RPMI8226 (cell line): ENCODE measurements around the gene CPPED1.
"Not testable (repeated sequence)": the region's sequence is repeated elsewhere in the genome, so short reads cannot be mapped to it uniquely, and the experiment has no call there.

Experiments
- DNase-seq: peaks from one replicate; pipeline ENCODE4 v3.0.0-alpha.2; 2015

The CPPED1 gene

DNA sequence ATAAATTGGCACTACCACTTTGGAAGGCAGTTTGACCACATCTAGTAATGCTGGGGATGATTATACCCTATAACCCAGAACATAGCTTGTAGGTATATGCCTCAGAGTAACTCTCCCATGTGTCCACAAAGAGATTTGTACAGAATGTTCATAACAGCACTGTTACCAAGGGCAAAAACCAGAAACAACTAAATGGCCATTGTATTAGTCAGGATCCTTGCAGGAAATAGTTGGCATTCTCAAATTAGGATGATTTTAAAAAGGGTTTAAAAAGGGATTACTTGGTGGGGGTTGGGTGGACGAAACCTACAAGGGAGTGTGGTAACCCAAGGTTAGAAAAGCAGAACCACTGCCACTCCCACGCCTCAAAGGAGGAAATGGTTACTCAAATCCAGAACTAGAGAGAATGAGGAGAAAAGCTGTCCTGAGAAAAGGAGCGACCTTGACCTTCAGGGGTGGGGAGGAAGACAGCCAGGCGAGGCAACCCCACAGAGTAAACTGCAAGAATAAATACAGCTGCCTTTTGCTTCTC is 2.1 kb downstream of the CPPED1 start:
- DNase-seq: no peak

- DNase-seq: no peak
Measured at GRCh38 chr16:12800817-12801216, 2.9 kb downstream of the CPPED1 start.

DNA sequence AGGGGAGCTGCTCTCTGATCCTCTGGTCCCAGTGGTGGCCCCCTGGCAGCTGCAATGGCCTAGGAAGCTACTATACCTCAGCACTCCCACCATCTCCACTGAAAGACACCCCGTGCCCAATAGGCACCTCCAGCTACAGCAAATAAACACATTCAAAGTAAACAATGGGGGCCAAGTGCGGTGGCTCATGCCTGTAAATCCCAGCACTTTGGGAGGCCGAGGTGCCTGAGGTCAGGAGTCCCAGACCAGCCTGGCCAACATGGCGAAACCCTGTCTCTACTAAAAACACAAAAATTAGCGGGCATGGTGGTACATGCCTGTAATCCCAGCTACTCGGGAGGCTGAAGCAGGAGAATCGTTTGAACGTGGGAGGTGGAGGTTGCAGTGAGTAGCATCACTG is 3.7 kb downstream of the CPPED1 start:
- not testable (repeated sequence) for DNase-seq

DNA sequence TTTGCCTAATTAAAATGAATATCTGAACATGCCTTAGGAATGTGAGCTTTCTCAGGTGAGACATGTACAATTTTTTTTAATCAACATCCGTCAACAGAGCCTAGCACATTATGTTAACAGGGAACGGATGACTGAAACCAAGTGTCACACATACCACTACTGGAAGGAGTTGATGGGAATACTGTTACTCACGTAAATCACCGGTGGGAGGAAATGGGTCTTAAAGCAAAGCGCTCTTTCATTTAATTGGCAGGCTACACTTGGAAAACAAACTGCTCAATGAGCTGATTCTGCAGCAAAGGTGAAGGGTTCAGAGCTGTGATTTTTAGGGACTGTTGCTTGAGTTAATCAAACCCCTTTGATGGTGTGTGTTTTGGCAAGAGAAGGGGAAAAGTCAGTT is 4.8 kb downstream of the CPPED1 start:
- DNase-seq: no peak

DNA sequence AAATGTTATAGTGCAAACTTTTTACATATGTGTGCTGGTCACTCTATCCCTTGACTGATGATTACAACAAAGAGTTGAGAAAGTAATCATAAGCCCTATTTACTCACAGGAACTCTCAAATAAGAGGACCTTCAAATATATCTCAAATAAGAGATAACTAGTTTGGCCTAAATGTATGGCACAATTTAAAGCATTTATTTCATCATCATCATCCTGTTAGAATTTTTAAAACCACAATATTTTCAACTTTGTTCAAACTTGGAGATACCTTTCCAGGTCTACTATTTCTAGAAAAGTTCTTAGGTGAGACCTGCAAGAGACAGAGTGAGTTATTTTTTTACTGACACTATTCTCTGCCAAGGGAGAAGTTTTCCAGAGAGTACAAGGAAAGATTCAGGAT is 5.5 kb downstream of the CPPED1 start:
- no peak for DNase-seq

DNA sequence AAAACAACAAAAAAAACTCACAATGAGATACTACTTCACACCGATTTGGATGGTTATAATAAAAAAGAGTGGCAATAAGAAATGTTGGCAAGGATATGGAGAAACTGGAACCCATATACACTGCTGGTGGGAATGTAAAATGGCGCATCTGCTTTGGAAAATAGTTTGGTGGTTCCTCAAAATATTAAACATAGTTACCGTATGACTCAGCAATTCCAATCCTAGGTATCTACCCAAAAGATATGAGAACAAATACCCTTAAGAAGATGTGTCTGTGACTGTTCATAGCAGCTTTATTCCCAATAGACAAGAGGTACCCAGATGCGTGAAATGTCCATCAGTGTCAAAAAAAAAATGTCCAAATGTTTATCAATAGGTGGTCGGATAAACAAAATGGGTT is 7.2 kb downstream of the CPPED1 start:
- DNase-seq: no peak

GRCh38 chr16:12794486-12795387 is 8.9 kb downstream of the CPPED1 start:
- DNase-seq: peak; percentile 39

GRCh38 chr16:12793865-12794240 is 9.8 kb downstream of the CPPED1 start:
- DNase-seq: no peak

DNA sequence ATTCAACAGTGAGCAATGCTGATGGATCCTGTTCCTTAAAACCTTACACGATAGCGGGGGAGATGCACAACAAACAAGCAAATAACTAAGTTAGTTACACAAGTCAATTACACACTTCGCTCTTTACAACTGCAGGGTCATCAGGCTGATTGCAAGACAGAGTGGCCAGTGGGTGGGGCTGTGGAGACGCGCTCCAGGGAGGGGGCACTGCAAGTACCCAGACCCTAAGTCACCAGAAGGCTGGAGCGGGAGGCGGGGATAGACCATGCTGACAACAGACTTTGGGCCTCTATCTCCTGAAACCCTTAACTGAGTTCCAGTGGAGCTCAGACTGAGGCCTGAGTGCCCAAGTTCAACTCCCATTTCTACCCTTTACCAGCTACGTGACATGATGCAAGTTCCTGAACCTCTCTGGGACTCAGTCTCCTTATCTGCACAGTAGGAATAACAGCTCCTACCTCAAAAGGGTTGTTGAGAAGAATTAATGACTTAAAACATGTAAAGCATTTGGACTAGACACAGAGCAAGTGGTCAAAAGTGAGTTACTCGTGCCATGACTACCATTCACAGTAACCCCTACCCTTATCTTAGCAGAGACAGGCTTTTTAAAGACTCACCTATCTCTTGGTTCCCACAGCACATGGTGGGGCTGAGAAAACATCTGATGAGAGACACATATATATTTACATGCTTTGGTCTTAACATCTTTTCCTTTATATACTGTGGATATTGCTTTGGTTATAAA is 10.4 kb downstream of the CPPED1 start:
- DNase-seq: no peak

GRCh38 chr16:12792528-12792927 is 11.2 kb downstream of the CPPED1 start:
- not testable (repeated sequence) for DNase-seq

DNA sequence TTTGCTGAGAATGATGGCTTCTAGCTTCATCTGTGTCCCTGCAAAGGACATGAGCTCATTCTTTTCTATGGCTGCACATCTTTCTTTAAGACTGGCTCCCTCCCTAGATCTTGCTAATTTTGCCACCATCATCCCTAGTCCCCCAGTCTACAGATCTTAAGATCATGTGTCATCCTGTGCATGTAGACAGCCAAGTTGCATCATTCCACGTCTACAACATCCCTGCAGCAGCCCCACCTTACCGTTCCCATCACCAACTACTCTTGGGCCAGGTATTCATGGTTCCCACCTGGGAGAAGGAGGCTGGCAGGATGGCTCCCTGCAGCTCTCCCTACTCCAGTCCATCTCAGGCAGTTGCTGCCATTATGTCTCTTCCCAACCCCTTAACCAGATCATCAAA is 12.3 kb downstream of the CPPED1 start:
- DNase-seq: no peak

DNA sequence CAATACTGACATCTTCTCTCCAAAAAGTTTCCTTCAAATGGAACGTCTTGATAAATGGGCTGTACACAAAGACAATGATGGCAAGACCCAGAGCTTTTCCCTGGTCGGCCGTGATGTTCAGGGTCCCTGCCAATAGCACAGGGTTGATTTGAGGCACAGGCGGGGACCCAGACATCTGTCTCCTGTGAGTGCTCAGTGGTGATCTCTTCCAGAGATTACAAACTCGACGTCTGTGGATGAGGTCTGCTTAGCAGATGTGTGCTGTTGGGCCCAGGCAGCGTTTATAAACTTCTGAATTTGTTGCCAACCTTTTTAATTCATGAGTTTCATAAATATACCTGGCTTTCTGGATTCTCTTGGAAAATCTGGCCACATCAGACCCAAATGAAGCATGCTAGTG is 14.9 kb downstream of the CPPED1 start:
- DNase-seq: no peak

DNA sequence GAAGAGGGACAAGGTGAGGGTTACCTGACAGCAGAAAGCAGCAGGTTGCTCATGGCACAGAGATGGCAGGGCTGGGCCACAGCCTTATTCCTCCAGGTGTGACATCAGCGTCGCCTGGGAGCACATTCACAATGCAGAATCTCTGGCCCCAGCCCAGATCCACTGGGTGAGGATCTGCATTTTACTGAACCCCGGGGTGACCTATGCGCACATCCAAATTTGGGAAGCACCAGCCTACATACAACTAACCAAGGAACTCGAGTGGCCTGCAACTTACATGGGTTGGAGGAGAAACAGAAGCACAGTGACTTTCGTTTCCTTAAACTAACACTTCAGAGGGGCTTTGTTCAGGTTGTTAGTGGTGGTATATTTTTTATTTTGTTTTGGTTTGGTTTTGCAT is 17.6 kb downstream of the CPPED1 start:
- DNase-seq: no peak

- DNase-seq: no peak
Measured at GRCh38 chr16:12784076-12784475, 19.6 kb downstream of the CPPED1 start.

GRCh38 chr16:12781777-12782176 is 21.9 kb downstream of the CPPED1 start:
- no peak for DNase-seq

DNA sequence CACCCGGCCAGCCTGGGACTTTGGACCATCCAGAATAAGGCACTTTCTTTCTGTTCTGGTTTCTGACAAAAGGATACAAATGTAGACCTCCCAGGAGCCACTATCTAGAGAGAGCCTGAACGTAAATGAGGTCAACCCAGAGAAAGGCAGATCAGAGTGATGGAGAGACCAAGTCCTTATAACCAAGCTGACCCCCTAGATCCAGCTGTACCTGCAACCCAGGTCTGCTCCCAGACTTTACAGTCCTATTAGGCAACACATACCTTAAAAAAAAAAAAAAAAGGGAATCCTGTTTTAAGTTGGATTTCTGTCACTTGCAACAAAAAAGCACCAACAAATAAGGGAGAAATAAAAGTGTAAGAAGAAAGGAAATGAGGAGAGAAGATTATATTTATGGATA is 23.2 kb downstream of the CPPED1 start:
- no peak for DNase-seq

- DNase-seq: no peak
Measured at GRCh38 chr16:12778726-12779125, 25.0 kb downstream of the CPPED1 start.

GRCh38 chr16:12775656-12776236 is 27.9 kb downstream of the CPPED1 start:
- no peak for DNase-seq

GRCh38 chr16:12773221-12773620 is 30.5 kb downstream of the CPPED1 start:
- no peak for DNase-seq

DNA sequence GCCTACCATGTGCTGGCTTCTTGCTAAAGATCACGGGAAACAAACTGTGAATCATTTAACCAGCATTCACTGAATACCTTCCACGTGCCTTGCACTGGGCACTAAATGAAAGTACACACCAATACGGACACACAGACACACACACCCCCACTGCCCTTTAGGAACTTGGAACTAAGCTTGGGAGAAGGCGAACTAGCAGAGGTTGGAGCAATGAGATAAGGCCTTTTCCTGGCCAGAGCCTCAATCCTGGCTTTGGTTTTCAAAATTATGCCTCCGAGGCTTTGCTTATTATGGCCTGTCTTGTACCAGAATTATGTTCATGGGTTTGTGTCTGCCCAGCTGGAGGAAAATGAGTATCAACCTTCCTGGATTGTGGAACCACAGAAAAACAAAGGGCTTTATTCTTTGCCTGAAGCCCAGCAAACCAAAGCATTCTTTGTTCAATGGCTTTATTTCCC is 32.3 kb downstream of the CPPED1 start:
- DNase-seq: no peak

- DNase-seq: no peak
Measured at GRCh38 chr16:12769525-12769924, 34.2 kb downstream of the CPPED1 start.

DNA sequence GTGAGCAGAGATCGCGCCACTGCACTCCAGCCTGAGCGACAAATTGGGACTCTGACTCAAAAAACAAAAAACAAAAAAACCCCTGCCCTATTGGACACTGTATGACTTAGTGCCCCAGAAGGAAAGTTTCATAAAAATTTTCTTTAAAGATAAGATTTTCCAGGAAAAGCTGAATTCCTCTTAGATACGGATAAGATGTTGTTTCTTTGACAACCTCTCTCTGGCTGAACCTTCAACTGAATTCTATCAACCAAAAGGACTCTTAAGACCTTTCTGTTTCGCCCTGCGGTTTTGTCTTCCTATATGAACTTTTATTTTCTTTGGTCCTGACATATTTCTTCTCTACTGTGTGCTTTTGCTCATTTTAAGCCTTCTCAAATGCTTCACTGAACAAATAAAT is 35.8 kb downstream of the CPPED1 start:
- DNase-seq: no peak

- no peak for DNase-seq
Measured at GRCh38 chr16:12766853-12767252, 36.8 kb downstream of the CPPED1 start.

DNA sequence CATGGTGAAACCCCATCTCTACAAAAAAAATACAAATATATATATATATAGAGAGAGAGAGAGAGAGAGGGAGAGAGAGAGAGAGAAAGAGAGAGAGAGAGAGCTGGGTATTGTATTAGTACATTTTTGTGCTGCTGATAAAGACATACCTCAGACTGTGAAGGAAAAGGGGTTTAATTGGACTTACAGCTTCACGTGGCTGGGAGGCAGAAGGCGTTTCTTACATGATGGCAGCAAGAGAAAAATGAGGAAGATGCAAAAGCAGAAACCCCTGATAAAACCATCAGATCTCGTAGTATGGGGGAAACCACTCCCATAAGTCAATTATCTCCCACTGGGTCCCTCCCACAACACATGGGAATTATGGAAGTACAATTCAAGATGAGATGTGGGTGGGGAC is 37.5 kb downstream of the CPPED1 start:
- not testable (repeated sequence) for DNase-seq
